Measurements from ENCODE around the gene HAO2.

DNA sequence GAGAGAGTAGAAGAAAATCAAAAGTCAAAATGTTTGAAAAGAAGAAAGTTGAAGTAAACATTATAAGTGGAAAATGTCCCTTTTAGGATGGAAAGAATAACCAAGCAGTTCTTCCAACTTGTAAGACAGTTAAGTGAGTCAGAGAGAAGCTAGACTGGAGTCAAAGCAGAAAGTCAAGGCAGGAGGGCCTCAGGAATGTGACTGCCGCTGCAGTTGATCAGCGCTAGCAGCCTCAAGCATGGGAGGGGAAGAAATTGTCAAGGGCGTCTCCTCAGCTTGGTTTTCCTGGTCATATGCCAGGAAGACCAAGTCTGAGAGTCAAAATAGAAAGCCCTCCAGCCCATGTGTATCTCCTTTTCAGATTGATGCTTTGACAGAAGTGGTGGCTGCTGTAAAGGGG is 23.2 kb downstream of the HAO2 start:
- TF ChIP-seq EP300 (IDR thresholded peaks at IDR 0.05) = no peak
- TF ChIP-seq, protein P1, sequence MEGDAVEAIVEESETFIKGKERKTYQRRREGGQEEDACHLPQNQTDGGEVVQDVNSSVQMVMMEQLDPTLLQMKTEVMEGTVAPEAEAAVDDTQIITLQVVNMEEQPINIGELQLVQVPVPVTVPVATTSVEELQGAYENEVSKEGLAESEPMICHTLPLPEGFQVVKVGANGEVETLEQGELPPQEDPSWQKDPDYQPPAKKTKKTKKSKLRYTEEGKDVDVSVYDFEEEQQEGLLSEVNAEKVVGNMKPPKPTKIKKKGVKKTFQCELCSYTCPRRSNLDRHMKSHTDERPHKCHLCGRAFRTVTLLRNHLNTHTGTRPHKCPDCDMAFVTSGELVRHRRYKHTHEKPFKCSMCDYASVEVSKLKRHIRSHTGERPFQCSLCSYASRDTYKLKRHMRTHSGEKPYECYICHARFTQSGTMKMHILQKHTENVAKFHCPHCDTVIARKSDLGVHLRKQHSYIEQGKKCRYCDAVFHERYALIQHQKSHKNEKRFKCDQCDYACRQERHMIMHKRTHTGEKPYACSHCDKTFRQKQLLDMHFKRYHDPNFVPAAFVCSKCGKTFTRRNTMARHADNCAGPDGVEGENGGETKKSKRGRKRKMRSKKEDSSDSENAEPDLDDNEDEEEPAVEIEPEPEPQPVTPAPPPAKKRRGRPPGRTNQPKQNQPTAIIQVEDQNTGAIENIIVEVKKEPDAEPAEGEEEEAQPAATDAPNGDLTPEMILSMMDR (IDR thresholded peaks at IDR 0.05) = no peak

Data from ovary (tissue), 3 donors.